ENCODE data around the gene NDUFA8. TPM values are rescaled to one million over a fixed set of nuclear protein-coding genes. Genes with fewer than 3 reads are reported as not detected.

Gene NDUFA8
- total RNA-seq, 1 donor from 2014 or later = 45.2 TPM

DNA sequence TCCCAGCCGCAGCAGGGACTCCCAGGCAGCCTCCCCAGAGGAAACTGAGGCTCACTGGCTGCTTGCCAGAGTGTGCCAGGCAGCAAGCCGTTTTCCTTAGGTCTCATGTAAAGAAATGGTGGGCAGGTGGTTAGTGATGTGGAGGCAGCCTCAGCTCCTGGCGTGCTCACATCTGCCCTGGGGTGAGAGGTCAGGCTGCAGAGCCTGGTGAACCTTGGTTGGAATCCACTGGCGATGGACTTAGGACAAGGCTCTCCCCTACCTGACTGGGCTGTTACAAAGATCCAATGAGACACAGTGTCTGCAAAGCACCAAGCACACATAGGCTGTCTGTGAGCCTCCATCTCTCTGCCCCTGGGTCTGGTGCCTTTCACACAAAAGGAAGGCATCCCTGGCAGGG, 38.3 kb upstream of the NDUFA8 start:
- Mint-ChIP-seq H3K4me3 (ENCODE audit: unreplicated experiment) (no peak overlapping the region), H3K36me3 (ENCODE audit: low read depth, unreplicated experiment) (no peaks in the 10 kb centered on the region), H3K27ac (ENCODE audit: unreplicated experiment) (no peak overlapping the region), H3K9me3 (ENCODE audit: unreplicated experiment) (no peaks in the 10 kb centered on the region), H3K27me3 (ENCODE audit: unreplicated experiment) (peaks cover 1% of the 10 kb centered on the region), H3K4me1 (ENCODE audit: unreplicated experiment) (peaks cover 11% of the 10 kb centered on the region)
- TF ChIP-seq, protein P1, sequence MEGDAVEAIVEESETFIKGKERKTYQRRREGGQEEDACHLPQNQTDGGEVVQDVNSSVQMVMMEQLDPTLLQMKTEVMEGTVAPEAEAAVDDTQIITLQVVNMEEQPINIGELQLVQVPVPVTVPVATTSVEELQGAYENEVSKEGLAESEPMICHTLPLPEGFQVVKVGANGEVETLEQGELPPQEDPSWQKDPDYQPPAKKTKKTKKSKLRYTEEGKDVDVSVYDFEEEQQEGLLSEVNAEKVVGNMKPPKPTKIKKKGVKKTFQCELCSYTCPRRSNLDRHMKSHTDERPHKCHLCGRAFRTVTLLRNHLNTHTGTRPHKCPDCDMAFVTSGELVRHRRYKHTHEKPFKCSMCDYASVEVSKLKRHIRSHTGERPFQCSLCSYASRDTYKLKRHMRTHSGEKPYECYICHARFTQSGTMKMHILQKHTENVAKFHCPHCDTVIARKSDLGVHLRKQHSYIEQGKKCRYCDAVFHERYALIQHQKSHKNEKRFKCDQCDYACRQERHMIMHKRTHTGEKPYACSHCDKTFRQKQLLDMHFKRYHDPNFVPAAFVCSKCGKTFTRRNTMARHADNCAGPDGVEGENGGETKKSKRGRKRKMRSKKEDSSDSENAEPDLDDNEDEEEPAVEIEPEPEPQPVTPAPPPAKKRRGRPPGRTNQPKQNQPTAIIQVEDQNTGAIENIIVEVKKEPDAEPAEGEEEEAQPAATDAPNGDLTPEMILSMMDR (IDR thresholded peaks at IDR 0.05; ENCODE audit: unreplicated experiment) = no peak
- no peak for DNase-seq (ENCODE audit: low spot score)

DNA sequence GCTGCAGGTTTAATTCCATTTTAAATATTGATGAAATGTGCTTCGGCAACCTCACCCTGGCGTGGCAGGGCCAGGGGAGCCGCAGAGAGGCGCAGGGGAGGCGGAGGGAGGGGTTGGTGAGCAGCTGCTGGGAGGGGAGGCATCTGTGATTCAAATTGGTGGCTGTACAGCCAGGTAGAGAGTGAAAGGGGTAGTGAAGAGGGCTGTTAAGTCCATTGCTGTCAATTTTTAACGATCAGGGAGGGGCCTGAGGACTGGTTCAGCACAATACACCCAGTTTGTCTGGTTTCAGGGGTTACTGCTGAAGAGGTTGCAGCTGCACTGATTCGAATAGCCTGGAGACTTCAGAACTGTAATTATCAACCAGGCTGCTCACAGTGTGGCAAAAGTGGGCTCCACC, 37.8 kb upstream of the NDUFA8 start:
- H3K4me3 Mint-ChIP-seq (ENCODE audit: unreplicated experiment) = no peak overlapping the region
- H3K9me3 Mint-ChIP-seq (ENCODE audit: unreplicated experiment) = no peaks in the 10 kb centered on the region
- H3K27ac Mint-ChIP-seq (ENCODE audit: unreplicated experiment) = no peak overlapping the region
- peaks cover 3% of the 10 kb centered on the region for H3K27me3 Mint-ChIP-seq (ENCODE audit: unreplicated experiment)
- peaks cover 11% of the 10 kb centered on the region for H3K4me1 Mint-ChIP-seq (ENCODE audit: unreplicated experiment)
- TF ChIP-seq, protein P1 (IDR thresholded peaks at IDR 0.05; ENCODE audit: unreplicated experiment) = no peak
- H3K36me3 Mint-ChIP-seq (ENCODE audit: low read depth, unreplicated experiment) = no peaks in the 10 kb centered on the region
- no peak for DNase-seq (ENCODE audit: low spot score)

DNA sequence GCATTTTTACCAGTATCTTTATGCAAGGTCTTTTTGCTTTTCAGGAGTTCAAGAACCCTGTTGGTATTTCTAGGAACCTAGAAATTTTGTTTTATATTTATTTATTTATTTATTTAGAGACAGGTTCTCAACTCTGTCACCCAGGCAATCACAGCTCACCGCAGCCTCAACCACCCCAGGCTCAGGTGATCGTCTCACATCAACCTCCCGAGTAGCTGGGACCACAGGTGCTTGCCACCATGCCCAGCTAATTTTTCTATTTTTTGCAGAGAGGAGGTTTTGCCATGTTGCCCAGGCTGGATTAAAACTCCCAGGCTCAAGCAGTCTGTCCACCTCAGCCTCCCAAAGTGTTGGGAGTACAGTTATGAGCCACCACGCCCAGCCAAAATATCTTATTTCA, 36.3 kb upstream of the NDUFA8 start:
- Mint-ChIP-seq H3K27me3 (ENCODE audit: unreplicated experiment) (peaks cover 3% of the 10 kb centered on the region), H3K4me1 (ENCODE audit: unreplicated experiment) (peaks cover 4% of the 10 kb centered on the region), H3K36me3 (ENCODE audit: low read depth, unreplicated experiment) (no peaks in the 10 kb centered on the region), H3K9me3 (ENCODE audit: unreplicated experiment) (no peaks in the 10 kb centered on the region), H3K4me3 (ENCODE audit: unreplicated experiment) (no peak overlapping the region), H3K27ac (ENCODE audit: unreplicated experiment) (no peak overlapping the region)
- TF ChIP-seq, protein P1 (IDR thresholded peaks at IDR 0.05; ENCODE audit: unreplicated experiment) = no peak
- DNase-seq (ENCODE audit: low spot score) = no peak

DNA sequence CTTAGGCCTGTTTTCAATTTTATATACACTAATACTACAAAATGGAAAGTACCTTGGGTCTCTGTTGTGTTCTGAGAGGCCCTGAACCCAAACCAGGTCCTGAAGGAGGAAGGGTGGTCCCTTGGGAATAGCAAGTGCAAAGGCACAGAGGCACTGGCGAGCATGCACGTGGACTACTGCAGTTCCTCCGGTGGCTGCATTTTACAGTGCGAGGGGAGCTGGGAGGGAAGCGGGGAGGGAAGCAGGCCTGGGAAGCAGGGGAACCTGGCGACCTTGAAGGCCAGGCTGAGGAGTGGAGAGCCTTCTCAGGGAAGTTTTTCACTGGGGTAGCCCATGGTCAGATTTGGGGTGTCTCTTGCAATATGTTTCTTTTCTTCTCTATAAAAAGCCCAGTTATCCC, 34.1 kb upstream of the NDUFA8 start:
- H3K4me3 Mint-ChIP-seq (ENCODE audit: unreplicated experiment) = no peak overlapping the region
- peaks cover 3% of the 10 kb centered on the region for H3K27me3 Mint-ChIP-seq (ENCODE audit: unreplicated experiment)
- peaks cover 4% of the 10 kb centered on the region for H3K4me1 Mint-ChIP-seq (ENCODE audit: unreplicated experiment)
- H3K27ac Mint-ChIP-seq (ENCODE audit: unreplicated experiment) = no peak overlapping the region
- TF ChIP-seq, protein P1 (IDR thresholded peaks at IDR 0.05; ENCODE audit: unreplicated experiment) = no peak
- DNase-seq (ENCODE audit: low spot score) = no peak
- H3K9me3 Mint-ChIP-seq (ENCODE audit: unreplicated experiment) = no peaks in the 10 kb centered on the region
- H3K36me3 Mint-ChIP-seq (ENCODE audit: low read depth, unreplicated experiment) = no peaks in the 10 kb centered on the region

DNA sequence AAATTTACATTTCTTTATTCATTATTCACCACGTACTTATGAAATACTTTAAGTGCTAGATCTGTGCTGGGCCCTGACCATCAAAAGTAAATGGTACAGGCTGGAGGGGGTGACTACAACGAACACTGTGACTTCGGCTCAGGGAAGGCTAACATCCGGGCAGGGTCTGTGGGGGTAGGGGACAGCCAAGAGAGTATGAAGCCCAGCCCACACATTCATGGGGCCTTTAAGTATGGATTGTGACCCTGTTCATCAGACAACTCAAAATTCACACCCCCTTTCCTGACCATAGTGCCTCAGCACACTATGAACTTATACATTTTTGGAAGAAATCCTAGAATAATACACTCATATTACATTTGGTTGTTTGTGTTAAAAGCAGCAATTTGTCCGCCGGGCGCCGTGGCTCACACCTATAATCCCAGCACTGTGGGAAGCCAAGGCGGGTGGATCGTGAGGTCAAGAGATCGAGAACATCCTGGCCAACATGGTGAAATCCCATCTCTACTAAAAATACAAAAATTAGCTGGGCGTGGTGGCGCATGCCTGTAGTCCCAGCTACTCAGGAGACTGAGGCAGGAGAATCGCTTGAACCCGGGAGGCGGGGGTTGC, 33.4 kb upstream of the NDUFA8 start:
- no peak overlapping the region for H3K4me3 Mint-ChIP-seq (ENCODE audit: unreplicated experiment)
- TF ChIP-seq, protein P1 (IDR thresholded peaks at IDR 0.05; ENCODE audit: unreplicated experiment) = no peak
- no peaks in the 10 kb centered on the region for H3K4me1 Mint-ChIP-seq (ENCODE audit: unreplicated experiment)
- H3K36me3 Mint-ChIP-seq (ENCODE audit: low read depth, unreplicated experiment) = no peaks in the 10 kb centered on the region
- no peak for DNase-seq (ENCODE audit: low spot score)
- peaks cover 2% of the 10 kb centered on the region for H3K27me3 Mint-ChIP-seq (ENCODE audit: unreplicated experiment)
- H3K27ac Mint-ChIP-seq (ENCODE audit: unreplicated experiment) = no peak overlapping the region
- no peaks in the 10 kb centered on the region for H3K9me3 Mint-ChIP-seq (ENCODE audit: unreplicated experiment)

Data from endothelial cell (in vitro differentiated cells).